Muscle layer of duodenum (tissue), 2 donors: ENCODE measurements around the gene UBE3B.

Experiments used
- H3K27ac ChIP-seq: one replicate; pipeline ENCODE4 v1.7.0; 2013; ENCODE audit warnings: mild to moderate bottlenecking, low read length
- H3K27me3 ChIP-seq: one replicate; pipeline ENCODE4 v1.7.0; 2013; ENCODE audit warnings: low read depth, mild to moderate bottlenecking, control low read depth, low read length
- H3K36me3 ChIP-seq, 2 donors: one replicate each; pipeline ENCODE4 v1.7.0; 2013; ENCODE audit warnings: low read length in 2 of 2, control low read depth in 1 of 2, mild to moderate bottlenecking in 1 of 2; ENCODE audit not compliant: insufficient read depth in 2 of 2, control insufficient read depth in 1 of 2
- H3K4me1 ChIP-seq, 2 donors: one replicate each; pipeline ENCODE4 v1.7.0; 2013; ENCODE audit warnings: low read length in 2 of 2, mild to moderate bottlenecking in 2 of 2, control low read depth in 1 of 2, moderate library complexity in 1 of 2; ENCODE audit not compliant: insufficient read depth in 2 of 2, control insufficient read depth in 1 of 2
- H3K4me3 ChIP-seq, 2 donors: one replicate each; pipeline ENCODE4 v1.7.0; 2013; ENCODE audit warnings: low read length in 2 of 2, low read depth in 1 of 2, mild to moderate bottlenecking in 1 of 2
- H3K9me3 ChIP-seq, 2 donors: one replicate each; pipeline ENCODE4 v1.7.0; 2013; ENCODE audit warnings: low read length in 2 of 2, control low read depth in 1 of 2, mild to moderate bottlenecking in 1 of 2; ENCODE audit not compliant: control insufficient read depth in 1 of 2
- donor health status: healthy.

Gene UBE3B

DNA sequence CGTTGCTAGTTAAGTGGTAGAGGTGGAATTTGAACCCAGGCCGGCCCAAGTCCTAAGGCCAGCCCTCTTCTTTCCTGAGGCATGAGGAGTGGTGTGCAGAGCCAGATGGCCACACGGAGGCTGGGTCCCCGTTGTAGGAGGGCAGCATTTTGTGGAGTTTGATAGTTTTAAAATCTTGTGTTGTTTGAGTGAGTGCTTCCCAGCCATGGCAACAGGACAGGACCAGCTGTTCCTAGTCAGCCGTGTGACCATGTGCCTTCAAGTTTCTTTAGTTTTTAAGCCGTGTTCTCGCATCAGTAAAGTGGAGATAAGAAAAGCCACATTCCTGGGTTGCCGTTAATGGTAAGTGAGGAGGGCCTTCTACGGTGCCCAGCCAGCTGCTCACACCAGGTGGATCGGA, 44.4 kb downstream of the UBE3B start:
- no peaks in the 10 kb centered on the region for H3K9me3 ChIP-seq
- no peaks in the 10 kb centered on the region for H3K27me3 ChIP-seq
- H3K4me1 ChIP-seq: peaks cover 0 to 14% of the 10 kb centered on the region in 2 donors
- peaks cover 57 to 77% of the 10 kb centered on the region in 2 donors for H3K36me3 ChIP-seq
- no peak overlapping the region for H3K4me3 ChIP-seq
- no peak overlapping the region for H3K27ac ChIP-seq

DNA sequence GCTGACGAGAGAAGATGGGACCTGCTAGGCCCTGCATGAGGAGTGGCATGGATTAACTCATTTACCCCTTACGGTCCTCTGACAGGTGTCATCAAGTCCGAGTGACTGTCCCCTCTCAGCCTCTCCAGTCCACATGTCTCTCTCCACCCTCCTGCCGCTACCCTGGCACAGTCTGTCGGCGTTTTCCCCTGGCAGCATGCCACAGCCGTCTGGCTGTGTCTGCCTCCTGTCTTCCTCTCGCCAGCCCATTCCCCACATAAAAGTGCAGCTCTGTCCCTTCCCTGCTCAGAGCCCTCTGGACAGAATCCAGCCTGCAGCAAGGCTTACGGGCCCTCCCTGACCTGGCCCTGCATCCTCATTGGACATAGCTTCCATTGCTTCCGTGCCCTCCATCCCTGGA, 45.6 kb downstream of the UBE3B start:
- peaks cover 57 to 77% of the 10 kb centered on the region in 2 donors for H3K36me3 ChIP-seq
- H3K4me1 ChIP-seq: peaks cover 0 to 14% of the 10 kb centered on the region in 2 donors
- H3K27me3 ChIP-seq: no peaks in the 10 kb centered on the region
- H3K4me3 ChIP-seq: no peak overlapping the region
- no peak overlapping the region for H3K27ac ChIP-seq
- H3K9me3 ChIP-seq: no peaks in the 10 kb centered on the region

DNA sequence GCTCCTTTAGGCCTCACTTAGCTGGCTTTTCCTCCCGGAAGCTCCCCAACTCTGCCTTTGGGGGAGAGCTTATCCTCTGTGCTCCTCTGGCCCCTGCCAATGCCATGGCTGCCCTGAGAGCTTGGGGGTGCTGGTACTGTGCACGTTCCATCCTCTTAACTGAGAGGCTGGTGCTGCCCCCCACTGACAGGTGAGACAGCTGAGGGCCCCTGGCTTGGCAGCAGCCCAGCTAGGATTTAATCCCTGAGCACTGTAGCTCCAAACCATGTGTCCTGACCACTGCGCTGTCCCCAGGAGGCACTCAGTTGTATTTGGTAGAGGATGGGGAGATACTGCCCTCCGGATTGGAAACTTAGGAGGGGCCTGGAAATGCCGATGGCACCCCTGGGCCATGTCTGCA, 46.1 kb downstream of the UBE3B start:
- H3K27me3 ChIP-seq: no peaks in the 10 kb centered on the region
- H3K36me3 ChIP-seq: peaks cover 57 to 77% of the 10 kb centered on the region in 2 donors
- H3K4me1 ChIP-seq: peaks cover 0 to 12% of the 10 kb centered on the region in 2 donors
- H3K4me3 ChIP-seq: no peak overlapping the region
- H3K27ac ChIP-seq: no peak overlapping the region
- H3K9me3 ChIP-seq: no peaks in the 10 kb centered on the region

DNA sequence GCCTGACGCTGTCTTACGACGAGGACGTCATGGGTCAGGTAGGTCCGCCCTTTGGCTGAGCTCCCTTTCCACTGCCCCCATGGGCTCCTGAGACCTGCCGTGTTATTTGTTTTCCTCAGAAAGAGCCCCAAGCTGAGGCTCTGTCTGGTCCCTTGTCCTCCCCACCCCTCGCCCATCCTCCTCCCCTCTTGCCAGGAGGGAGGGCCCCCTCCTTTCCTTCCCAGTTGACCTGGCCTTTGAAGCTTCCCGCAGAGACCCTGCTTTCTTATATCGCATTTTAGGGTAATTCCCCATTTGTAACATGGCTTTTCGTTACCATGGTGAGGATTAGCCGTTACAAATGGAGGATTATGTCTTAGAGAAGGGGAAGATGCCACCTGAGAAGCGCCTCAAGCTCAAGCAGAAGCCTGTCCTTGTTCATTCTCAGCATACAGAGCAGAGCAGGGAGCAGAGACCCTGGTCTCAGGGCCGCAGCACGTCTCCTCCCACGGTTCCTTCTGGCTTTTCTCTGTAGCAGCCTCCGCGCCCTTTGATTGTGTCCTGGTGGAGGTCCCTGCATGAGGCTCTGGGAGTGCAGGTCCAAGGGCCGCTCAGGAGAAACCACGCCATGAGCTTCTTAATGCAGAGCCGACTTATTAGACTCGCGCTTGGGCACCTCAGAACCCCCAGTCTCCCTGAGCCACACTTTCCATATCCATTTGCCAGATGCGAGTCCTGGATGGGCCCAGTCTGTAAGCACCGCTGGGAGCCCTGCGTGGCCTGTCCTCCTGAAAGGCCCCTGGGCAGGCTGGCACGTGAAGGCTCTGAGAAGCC, 47.2 kb downstream of the UBE3B start:
- Histone ChIP-seq H3K27ac (no peak overlapping the region), H3K4me3 (no peak overlapping the region), H3K9me3 (no peaks in the 10 kb centered on the region), H3K27me3 (no peaks in the 10 kb centered on the region), H3K36me3 (peaks cover 57 to 73% of the 10 kb centered on the region in 2 donors), H3K4me1 (peaks cover 0 to 10% of the 10 kb centered on the region in 2 donors)

DNA sequence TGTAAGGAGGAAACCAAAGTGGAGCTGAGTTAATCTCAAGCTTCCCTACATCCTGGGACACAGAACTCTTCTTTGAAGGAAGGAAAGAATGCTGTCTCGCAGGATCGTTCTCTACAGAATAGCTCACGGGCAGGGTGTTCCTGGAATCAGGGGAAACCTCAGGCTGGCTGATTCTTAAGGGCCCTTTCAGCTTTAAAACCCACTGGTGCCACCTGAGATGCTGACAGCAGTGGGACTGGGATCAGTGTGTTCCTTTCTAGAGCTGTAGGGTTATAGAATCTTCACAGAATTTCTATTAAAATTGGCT, 47.8 kb downstream of the UBE3B start:
- Histone ChIP-seq H3K36me3 (peaks cover 52 to 73% of the 10 kb centered on the region in 2 donors), H3K27ac (no peak overlapping the region)

DNA sequence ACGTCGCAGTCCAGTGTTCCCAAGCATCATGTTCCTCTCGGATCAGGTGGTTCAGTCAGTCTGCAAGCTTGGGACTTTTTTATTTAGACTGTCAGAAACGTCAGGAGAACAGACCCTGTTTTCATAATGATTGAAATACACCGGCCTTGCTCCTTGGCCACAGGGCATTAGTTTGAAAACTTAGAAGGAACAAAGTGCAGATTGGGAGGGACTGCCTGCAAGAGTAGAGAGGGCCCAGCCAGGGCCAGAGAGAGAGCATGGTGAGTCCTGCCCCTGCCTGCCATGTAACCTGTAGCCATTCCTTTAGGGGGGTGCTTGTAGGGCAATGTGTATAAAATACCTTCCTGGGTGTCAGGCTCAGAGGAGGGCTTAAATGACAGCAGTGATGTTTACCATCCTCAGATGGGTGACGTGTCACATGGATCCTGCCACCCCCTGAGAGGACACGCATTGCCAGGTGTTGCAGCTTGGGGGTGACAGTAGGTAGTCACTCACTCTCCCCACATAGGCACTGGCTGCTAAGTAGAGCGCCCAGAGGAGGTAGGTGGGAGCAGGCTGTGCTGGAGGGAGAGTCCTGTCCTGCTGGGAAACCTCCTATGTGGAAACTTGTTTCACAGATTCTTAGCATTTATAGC, 50.2 kb downstream of the UBE3B start:
- H3K27me3 ChIP-seq: no peaks in the 10 kb centered on the region
- peaks cover 42 to 74% of the 10 kb centered on the region in 2 donors for H3K36me3 ChIP-seq

More for the DNA sequence above, 47.8 kb downstream of the UBE3B start:
- Histone ChIP-seq H3K4me1 (peaks cover 0 to 13% of the 10 kb centered on the region in 2 donors), H3K27me3 (no peaks in the 10 kb centered on the region), H3K4me3 (no peak overlapping the region), H3K9me3 (no peaks in the 10 kb centered on the region)

DNA sequence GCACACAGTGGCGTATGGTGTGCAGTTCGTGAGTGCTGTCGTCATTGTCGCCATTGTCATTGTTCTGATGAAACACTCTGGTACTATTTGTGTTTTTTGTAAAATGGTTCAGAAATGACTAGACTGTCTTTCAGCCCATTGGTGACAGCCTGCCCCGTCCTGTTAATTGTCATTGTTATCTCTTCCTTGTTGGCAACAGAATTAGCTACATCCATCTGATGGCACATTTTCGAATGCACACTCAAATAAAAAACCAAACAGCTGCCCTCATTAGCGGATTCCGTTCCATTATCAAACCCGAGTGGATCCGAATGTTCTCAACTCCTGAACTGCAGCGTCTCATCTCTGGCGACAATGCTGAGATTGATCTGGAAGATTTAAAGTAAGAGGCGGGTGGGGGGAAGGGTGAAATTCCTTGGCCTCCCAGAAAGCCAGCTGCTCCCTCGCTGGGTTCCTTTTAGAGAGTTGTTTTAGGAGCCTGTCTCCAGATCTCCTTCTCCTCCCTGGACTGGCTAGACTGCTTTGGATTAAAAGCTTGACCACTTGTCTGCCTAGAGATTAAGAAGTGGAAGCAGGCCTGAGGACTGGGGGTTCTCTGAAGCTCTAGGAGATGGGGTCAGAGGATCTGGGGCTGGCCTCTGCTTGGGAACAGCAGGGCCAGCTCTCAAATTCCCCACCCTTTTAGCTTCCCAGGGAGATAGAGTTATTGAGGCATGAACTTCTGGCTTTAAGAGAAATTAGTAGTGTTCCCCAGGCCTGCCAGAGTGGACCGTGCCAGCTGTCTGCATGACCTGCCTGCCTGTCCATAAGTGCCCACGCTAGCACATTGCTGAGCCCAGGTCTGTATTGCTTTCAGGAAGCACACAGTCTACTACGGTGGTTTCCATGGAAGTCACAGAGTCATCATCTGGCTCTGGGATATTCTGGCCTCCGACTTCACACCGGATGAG, 52.5 kb downstream of the UBE3B start:
- Histone ChIP-seq H3K27me3 (no peaks in the 10 kb centered on the region), H3K36me3 (peaks cover 38 to 79% of the 10 kb centered on the region in 2 donors), H3K9me3 (no peaks in the 10 kb centered on the region), H3K4me1 (peaks cover 0 to 9% of the 10 kb centered on the region in 2 donors), H3K4me3 (no peak overlapping the region), H3K27ac (no peak overlapping the region)

More for the DNA sequence above, 50.2 kb downstream of the UBE3B start:
- Histone ChIP-seq H3K9me3 (no peaks in the 10 kb centered on the region), H3K4me1 (peaks cover 0 to 19% of the 10 kb centered on the region in 2 donors), H3K4me3 (no peak overlapping the region), H3K27ac (no peak overlapping the region)

DNA sequence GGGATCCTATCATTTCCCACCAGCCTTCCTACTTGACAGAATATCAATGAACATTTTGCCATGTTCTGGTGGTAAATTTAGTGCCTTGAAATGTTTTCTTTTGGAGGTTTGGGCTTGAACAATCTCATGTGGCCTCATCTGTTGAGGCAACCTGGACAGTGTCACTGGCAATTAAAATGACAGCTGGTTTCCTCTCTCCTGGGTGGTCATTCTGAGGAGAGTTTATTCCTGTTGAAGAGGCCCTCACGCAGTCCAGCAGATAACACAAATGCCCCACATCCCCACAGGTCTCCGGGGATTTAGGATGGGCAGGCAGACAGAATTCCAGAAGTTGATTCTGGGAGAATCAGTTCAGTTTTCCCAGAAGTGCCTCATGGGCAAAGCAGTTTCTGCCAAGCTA, 54.0 kb downstream of the UBE3B start:
- Histone ChIP-seq H3K4me1 (peaks cover 0 to 9% of the 10 kb centered on the region in 2 donors), H3K27me3 (no peaks in the 10 kb centered on the region), H3K9me3 (no peaks in the 10 kb centered on the region), H3K36me3 (peaks cover 46 to 82% of the 10 kb centered on the region in 2 donors), H3K4me3 (no peak overlapping the region), H3K27ac (no peak overlapping the region)

DNA sequence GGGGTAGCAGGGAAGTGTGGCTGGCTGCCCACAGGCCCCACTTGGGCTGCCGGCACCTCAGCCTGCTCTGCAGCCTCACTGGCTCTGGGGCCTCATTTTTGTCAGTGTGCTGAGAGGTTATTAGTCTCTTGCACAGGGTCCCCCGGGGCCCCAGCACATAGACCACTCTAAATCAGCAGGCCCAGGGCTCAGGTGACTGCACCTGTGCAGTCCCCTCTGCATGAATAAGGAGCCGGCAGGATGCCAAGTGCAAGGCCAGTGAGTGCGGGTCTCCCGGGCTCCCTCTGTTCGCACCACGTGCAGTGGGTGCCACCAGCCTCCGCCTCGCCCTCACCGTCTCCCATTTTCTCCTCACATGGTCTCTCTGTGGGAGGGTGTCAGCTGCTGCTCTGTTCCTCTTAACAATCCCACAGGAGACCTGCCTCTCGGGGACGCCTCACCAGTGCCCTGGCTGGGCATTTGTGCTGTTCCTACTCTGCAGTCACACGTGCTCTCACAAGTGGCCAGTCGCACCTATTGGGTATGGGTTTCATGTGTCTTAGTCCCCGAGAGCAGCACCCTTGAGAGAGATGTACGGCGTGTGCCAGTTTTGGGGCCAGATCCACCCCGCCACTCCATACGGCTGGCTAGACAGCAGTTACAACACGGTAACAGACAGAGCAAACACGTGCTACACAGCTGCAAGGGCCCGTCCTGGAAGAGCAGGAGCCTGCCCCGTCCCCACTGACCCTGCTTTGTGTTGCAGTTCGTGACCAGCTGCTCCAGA, 55.5 kb downstream of the UBE3B start:
- peaks cover 39 to 77% of the 10 kb centered on the region in 2 donors for H3K36me3 ChIP-seq
- no peak overlapping the region for H3K27ac ChIP-seq
- no peaks in the 10 kb centered on the region for H3K9me3 ChIP-seq
- no peaks in the 10 kb centered on the region for H3K27me3 ChIP-seq
- H3K4me1 ChIP-seq: peaks cover 0 to 9% of the 10 kb centered on the region in 2 donors
- H3K4me3 ChIP-seq: no peak overlapping the region

DNA sequence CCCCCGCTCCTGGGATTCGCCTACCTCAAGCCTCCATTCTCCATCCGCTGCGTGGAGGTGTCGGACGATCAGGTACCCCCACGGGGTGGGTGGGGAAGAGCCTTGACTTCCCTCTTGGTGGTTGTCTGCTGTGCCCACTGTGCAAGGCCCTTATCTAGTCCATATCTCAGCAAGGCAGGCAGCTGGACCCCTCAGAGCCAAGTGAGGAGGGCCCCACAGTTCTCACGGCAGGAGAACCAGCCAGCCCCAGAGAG, 56.0 kb downstream of the UBE3B start:
- no peaks in the 10 kb centered on the region for H3K27me3 ChIP-seq
- peaks cover 34 to 78% of the 10 kb centered on the region in 2 donors for H3K36me3 ChIP-seq
- H3K4me1 ChIP-seq: peaks cover 0 to 9% of the 10 kb centered on the region in 2 donors
- no peaks in the 10 kb centered on the region for H3K9me3 ChIP-seq
- H3K27ac ChIP-seq: no peak overlapping the region
- no peak overlapping the region for H3K4me3 ChIP-seq
